Medulla oblongata (tissue), 1 donor: Measurements from ENCODE around the gene TSC22D1.
A peak's percentile ranks its signal among the peaks of the same experiment; 100 is the strongest.

Experiments
- DNase-seq: peaks from one replicate; pipeline ENCODE4 v3.0.0-alpha.2; 2015; ENCODE audit errors: extremely low spot score

TSC22D1 gene

DNA sequence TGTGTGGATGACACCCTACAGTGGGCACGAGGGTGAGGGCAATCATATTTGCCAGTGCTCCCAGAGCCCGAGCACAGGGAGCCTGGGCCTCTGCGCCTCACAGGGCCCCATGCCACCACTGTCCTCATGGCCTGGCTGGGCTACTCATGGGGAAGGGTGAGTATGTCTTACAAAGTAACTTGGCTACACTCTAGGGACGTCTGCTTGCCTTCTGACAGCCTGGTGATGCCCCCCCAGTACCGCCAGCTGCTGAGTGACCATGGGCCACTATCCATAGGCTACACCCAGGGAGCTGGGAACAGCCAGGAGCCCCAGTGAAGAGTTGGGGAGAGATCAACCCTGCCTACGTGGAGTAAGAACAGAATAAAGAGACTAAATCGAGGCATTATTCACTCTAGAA lies 123.7 kb downstream of the TSC22D1 start:
- DNase-seq, result no peak

DNA sequence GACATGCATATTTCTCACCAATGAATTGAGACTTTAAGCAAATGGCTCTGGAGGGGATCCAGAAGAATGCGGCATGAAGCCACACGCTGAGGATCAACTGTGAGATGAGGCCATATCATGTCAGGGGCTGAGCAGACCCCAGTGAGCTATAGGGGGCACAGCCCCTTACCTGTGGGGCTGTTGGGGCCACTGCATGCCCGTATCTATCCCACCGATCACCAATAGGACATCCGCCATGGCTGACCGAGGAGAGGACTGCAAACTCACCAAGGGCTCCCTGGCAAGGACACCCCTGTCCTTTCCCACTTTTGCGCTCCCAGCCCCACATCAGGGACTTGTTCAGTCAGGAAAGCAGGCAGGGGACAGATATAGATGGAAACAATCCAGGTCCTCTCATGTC lies 124.5 kb downstream of the TSC22D1 start:
- no peak for DNase-seq

DNA sequence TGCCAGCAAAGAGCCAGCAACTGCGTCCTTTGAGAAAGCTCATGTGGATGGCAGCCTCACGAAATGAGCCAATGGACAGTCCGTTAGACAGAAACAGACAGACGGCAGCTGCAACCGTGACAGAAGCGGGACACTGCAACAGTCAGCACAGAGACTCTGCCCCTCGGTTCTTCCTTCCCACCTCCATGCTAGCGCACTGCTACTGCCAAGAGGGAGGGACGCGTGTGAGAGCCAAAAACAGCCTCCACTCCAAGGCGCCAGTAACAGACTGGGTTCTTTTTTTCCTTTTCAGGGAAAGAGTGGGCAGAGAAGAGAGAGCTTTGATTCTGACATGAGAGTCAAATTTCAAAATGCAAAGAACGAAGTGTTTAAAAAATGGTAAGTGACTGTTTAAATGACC lies 125.0 kb downstream of the TSC22D1 start:
- no peak for DNase-seq

DNA sequence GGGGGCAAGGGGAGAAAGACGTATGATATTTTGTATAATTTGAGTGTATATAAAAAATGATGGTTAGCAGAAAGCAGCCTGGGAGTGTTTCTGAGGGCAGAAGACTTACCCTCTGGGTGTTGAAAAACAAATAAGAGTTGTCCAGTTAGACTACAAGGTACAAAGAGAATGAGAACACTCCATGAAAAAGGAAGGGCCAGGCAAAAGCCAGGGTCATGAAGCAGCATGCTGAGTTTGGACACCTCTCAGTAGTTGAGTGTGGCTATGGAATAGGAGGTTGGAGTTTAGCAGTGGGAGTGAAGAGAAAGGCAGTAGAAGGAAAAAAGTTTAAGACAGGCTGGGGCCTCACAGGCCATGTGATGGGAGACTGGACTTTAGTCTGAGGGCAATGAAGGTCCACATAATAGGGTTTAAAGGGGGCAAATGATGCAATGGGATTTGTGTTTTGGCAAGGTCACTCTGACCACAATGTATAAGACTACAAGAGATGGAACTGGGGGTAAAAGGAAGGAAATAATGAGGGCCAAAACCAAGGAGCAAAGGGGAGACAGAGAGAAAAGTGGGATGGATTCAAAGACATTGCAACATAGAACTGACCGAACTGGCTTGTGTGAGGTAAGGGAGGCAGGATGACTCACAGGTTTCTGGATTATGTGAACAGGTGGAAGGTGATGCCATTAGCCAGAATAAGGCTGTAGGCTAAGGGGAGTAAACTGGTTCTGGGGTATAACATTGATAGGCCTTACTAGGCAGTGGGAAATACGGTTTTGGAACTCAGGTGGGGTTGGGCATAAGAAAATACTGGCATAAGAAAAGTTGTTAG lies 125.9 kb downstream of the TSC22D1 start:
- no peak for DNase-seq

DNA sequence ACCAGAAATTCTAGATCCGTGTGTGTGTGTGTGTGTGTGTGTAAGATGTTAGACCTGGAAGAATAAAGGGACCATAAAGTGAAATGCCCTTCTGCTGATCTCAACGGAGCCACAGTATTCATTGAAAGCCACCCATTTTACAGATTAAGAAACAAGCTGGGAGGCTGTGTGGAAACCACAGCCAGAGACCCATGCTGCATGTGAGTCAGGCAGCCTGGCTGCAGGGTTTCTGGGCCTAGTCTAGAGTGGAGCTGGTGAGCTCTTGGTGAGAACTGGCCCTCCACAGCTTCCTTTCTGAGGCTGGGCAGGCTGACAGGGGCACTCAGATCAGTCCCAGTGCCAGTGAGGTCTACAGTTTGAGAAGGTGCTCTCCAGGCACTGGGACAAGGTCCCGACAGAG lies 127.3 kb downstream of the TSC22D1 start:
- no peak for DNase-seq

DNA sequence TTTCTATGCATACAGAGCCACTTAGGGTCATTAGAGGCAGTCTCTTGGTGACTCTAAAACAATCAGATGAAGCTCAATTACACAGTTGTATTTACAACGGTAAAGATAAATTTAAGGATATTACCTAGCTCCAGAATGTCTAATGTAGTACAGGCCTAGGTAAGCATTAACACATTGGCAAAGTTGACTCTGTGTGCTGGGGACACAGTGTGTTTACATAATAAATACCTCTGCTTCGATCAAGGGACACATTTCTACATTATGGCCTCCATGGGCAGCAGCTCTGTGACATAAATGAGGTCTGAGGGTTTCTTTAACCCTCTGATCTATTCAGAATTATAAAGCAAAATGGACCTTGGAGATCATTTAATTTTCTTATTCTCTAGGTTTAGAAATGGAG lies 127.8 kb downstream of the TSC22D1 start:
- DNase-seq, result no peak

DNA sequence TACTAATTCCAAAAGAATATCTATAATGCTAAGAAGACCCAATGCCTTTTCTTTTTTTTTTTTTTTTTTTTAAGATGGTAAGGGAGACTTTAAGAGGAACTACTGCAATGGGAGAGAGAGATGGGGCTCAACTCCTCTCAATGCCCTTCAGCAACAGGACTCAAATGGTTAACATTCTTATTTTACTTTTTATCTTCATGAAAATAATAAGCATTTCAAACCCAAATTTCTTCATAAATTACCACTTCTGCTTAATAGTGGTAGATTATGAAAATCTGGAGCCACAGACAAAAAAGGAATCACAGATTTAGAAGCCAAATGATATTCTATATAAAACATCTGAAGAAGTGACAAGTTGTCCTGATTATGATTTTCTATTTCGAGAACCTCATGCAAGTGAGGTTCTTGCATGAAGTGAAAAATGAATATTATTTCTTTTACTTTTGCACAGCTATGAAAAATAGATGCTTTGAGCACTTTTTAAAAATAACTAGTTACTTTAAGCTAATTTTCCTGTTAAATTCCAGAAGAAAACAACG lies 128.3 kb downstream of the TSC22D1 start:
- DNase-seq, result no peak

DNA sequence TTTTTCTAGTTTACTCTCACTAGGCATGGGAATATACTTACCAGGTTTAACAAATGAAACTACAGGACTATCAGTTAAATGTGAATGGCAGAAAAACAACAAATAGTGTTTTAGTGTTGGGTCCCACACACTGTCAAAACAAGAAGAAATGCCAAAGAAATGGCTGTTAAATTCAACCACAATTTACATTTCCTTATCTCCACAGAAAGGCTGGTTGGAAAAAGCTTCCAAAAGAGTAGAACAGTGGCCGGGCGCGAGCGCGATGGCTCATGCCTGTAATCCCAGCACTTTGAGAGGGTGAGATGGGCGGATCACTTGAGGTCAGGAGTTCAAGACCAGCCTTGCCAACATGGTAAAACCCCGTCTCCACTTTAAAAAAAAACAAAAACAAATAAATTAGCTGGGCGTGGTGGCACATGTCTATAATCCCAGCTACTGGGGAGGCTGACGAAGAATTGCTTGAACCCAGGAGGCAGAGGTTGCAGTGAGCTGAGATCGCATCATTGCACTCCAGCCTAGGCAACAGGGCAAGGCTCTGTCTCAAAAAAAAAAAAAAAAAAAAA lies 136.0 kb downstream of the TSC22D1 start:
- no peak for DNase-seq

DNA sequence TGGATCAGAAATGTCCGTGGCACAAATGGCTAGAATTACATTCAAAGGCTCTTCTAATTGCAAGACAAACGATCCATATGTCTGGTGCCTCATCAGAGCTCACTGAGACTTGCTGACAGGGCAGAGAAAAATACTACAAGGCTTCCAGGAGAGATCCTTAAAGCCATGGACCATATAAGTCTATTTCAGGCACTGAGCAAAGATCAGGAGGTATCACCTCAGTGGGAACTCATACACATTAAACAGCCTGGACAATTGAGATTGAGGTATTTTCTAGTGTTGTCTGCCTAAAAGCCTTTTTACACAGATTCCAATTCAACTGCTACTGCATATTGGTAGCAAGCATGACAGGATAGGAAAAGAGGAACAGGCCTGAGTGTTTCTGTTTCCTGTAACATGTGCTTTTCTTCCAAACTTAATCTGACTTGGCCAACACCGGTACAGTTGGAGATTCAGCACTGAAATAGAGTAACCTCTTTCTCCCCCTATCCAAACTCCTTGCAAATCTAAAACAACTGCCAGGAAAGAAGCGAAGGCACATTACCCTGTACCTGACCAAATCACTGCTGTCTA lies 136.6 kb downstream of the TSC22D1 start:
- peak; percentile 31 for DNase-seq

DNA sequence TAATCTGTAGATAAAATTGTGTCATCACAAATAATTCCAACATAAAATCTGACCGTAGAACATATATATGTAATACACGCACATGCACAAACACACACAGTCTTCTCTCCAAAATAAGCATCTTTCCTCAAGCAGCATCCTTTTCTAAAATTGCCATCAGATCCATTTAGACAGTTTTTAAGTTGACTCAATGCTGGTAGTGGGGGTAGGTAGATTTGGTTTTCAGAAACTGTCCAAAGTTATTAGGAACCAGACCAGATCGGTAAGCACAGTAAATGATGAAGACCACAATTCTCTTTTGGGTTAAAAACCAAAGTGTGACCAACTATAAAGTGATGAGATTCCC lies 137.9 kb downstream of the TSC22D1 start:
- no peak for DNase-seq

DNA sequence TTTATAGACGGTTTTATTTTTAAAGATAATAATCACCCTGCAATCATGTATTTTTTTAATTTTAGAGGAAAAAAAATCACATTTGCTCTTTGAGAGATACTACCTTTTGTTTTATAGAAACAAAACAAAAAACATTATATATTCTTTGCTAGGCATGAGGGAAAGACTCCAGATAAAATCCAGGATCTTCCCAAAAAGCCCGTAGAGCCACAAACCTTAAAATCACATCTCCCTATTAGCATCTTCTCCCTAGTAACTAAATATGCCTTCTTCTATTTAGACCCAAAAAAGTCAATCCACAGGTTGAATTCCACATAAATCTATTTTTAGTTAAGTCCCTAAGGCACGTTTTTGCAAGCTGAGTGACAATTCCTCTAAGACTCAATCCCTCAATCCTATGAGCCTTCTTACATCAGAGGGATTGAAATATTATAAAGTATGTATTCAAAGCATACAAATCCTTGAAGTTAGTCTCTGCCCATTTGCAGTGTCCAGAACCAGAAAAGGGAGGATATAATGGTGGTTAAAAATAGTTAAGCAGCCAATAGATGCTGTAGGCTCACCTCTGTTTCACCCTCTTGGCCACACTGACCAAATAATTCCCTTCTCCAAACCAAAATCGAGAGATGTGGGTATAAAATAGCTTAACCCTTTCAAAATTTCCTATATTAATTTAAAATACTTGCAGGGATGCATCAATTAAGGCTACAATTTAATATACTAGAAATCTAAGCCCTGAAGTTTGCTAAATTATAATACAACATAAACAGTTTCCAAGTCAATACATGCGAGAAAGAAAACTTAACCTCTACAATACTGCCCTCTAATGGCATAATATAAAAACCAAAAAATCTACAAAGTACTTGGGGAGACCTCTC lies 138.5 kb downstream of the TSC22D1 start:
- peak; percentile 76 for DNase-seq

DNA sequence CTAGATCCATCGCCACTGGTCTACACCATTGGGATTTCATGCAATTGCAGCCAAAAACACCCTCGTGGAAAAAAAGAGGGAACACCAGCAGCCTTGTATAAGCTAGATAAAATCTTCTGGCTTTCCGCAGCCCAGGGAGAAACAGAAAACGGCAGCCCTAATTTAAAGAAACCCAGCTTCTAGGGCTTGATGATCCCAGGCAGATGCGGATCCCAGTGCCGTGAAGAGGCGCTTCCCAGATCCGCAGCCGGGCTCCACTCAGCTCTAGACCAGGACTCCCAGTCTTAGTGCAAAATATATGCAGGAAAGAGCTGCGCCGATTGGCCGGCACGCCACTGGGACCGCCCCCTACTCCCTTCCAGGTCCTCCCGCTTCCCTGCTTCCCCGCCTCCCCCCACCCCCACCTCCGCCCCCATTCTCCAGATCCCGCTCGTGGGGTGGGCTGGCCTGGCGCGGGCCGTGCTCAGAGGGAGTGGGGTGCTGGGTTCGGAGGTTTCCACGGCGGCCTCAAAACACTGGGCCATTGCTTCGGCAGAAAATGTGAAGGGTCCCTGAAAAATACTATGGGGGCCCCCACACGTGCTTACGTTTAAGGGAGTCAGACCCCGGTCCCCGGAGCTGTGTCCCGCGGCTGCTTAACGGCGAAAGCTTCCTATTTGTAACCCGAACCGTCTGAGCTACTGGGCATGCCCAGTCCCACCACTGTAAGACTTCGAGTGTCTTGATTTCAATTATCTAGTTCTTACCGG lies 139.4 kb downstream of the TSC22D1 start:
- peak; percentile 97 for DNase-seq

DNA sequence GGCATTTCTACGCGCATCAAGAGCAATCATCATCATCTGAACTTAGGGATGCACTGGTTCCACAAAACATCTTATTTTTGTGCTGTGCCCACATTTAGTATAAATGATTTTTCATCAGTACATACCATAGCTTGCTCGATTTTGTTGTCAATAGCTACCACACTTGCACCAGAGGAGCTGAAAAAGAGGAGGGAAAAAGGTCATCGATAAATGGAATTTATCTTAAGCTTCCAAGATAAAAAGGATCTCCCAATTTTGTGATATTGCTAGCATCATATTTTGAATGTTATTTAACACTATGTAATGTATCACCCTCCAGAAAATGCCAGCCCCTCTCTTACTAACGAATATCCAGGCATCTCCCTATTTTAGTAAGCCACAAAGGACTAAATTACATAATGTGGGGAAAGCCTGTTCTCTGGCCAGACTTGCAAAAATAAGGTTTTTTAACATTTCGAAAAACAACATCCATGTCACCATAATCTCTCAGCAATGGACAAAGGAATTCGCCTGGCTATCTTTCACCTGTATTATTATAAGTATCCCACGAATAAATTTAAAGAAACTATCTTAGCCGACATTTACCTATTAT lies 140.1 kb downstream of the TSC22D1 start:
- DNase-seq, result peak; percentile 28

DNA sequence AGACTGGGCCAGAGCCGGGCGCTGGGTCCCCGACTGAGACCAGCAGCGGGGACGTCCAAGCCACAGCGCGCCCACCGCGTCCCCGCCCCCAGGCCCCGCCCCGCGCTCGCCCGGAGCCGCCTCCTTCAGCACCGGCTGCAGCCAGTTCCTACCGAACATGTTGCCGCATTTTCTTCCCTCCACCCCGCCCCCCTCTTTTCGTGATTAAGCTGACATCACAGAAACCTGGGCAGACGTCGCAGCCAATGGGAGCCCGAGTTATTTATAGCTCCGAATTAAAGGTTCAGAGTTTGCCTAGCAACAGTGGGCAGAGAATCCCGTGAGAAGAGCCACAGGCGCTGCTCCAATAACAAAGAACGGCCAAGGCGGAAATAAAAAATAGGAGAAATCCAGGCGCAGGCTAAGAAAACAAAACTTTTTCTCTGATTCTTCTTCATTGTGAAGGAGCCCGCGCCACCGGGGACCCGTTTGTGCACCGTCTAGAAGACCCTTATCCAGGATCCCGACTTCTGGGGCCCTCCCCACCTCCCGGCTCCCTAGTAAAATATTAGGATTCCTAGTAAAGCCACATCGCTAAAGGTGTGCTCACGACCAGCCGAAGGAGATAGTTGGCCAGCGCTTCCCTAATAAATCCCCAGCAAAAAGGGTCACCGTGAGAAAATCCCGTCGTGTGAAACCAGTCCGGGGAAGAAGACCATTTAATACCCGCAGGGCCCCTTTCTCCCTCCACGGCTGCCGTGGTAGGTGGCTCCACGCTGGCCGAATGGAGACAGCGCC lies 140.8 kb downstream of the TSC22D1 start:
- DNase-seq, result peak; percentile 98

DNA sequence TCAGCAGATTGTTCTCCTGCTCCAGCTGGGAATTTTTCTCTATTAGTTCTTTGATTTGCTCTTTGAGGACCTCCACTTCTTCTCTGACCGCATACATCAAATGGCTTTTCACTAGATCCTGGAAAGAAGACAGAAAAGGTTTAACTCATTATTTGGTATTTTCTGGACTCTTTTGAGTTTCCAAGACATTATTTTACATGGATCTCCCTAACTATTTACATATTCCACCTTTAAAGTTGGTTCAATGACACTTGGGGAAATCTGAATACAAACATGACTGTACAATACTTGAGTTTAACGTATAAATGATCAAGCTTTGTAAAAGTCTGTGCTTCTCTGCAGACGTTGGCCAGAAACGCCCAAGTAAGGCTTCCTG lies 141.4 kb downstream of the TSC22D1 start:
- DNase-seq, result peak; percentile 57

DNA sequence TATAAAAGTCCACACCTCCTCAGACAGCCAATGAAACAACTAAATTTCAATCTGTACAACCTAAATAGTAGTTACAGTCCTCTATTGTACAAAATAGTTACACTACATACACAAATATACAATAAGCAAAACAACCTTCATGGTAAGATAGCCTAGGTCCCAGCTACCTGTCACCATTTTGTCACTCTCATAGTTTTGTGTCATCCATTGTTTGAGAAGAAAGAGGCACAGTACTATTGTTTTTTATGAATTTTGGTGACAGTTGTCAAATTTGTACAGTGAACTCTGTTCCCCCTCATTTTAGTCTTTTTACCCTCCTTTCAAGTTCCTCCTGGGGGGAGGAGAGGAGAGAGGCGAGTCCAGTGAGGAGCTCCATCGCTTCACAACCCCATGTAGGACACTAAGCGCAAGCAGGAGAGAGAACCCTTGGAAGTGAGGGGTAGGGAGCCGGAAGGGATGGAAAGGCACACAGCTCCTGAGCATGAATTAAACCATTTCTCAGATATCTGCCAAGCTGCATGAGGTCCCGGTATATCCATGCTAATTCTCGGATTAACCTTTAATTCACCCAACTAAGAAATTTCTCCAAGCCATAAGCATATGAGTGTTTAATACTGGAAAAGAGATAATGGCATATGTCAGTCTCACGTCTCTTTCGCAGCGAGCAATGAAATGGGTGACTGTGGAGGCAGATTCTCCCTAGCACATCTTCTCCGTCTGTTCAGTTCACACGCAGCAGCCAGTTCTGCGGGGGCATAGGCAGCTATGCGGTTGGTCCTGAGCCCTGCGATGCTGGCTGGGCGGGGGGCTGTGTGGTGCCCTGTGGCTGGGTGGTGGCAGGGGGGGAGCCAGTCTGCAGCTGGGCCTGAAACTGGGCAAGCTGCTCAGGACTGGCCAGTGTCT lies 142.0 kb downstream of the TSC22D1 start:
- no peak for DNase-seq

DNA sequence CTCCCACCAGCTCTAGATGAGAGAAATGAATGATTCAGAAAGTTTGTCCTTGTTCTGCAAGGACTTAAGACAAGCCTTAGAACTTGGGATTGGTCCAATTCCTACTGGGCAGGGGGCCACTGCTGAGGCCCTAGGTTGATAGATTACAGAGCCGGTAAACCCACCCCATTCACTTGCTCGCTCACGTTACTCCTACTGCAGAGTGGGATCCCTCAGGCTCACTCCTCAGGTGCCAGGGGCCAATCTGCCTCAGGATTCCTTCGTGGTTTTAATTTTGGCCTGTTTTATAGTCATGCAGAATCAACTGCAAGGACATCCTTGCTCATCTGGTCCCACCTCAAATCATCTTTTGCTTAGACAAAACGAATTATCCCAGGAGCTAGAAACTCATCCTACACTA lies 143.5 kb downstream of the TSC22D1 start:
- DNase-seq, result peak; percentile 23

DNA sequence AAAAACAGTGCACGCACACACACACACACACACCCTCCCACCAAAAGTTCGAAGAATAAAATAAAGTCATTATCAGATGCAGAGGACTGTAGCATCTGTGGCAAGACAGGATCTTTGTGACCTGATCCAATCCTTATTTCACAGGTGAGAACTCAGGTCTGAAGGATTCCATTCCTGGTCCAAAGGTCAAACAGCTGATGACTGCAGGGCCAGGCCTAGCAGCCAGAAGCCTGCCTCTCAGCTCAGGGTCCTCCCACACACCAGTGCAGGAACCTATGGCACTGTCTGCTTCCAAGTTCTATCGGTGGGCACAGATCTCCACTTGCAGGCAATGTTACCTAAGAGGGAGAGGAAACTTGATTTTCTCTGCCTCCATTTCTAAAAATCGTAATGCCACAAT lies 145.0 kb downstream of the TSC22D1 start:
- no peak for DNase-seq

DNA sequence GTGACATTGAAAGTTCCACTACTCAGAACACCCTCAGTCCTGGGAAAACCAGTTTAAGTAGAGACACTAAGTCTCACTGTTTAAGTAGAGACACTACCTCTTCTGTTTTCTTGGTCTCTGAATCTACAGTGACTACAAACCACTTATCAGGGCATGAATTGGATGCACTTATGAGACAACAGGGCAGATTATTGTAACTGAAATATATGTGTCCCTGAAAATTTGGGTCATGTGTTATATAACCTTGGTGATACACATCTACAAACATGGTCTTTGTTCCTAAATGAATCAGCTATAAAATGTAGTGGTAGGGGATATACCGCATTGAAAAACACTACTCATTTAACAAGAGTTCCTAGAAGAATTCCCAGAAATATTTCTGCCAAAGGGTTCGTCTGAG lies 146.8 kb downstream of the TSC22D1 start:
- DNase-seq, result peak; percentile 9
